ENCODE results near the gene IER5. TPM values are rescaled to one million over a fixed set of nuclear protein-coding genes. Genes with fewer than 3 reads are reported as not detected.

The IER5 gene
- total RNA-seq, 1 experiment from 2014 or later: 20.4 TPM

DNA sequence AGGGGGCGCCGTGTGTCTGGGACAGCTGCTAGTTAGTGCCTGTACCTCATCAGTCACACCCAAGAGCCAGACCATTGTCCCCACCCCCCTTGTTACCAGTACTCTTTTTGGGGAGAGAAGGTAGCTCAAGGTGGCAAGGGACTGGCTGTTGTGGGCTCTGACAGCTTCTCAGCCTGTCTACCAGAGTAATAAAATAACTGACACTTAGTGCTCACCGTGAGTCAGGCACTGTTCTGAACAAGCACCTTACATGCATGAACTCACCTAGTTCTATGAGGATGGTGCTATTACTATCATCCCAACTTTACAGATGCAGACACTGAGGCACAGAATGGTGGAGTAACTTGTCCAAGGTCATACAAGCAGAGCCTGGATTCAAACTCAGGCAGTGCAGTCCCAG lies 34.7 kb downstream of the IER5 start:
- intact Hi-C loops (cut with micrococcal nuclease; ENCODE audit: unreplicated experiment): no loop called here
- POLR2A ChIA-PET: interaction anchor here (0.6 to 1.6 kb wide), 3 partner anchors 10 to 34 kb away, joined by 3 to 4 read pairs (median 3); partner anchors contain the start of gene IER5
- CTCF ChIA-PET: interaction anchor here (0.5 kb wide), 2 partner anchors 67 to 92 kb away, joined by 4 read pairs; no protein-coding TSS in a partner anchor
- ATAC-seq (no peak), DNase-seq (ENCODE audit: low read depth, low spot score) (no peak)
- in situ Hi-C loops (cut with HindIII; ENCODE audit: low pct_unique_long_range_greater_than_20kb, low sequenced_read_pairs): no loop called here
- Histone ChIP-seq H3K36me3 (ENCODE audit: control insufficient read depth, insufficient read depth, low read length) (no peaks in the 10 kb centered on the region), H3K9me3 (ENCODE audit: control insufficient read depth, insufficient read depth, low read depth, low read length) (no peaks in the 10 kb centered on the region), H3K4me3 (ENCODE audit: low read depth in 2 of 2, low read length in 2 of 2) (no peak overlapping the region), H3K27me3 (ENCODE audit: control insufficient read depth, insufficient read depth, low read length) (no peaks in the 10 kb centered on the region), H3K4me1 (ENCODE audit: control insufficient read depth, insufficient read depth, low read length) (peaks cover 30% of the 10 kb centered on the region), H3K27ac (ENCODE audit: low read length) (no peak overlapping the region)
- TF ChIP-seq REST (IDR thresholded peaks at IDR 0.05; ENCODE audit: insufficient read depth in 1 of 2, low read depth in 2 of 2, low read length in 1 of 2) (no peak), POLR2AphosphoS5 (IDR thresholded peaks at IDR 0.05; ENCODE audit: low read depth, low read length) (no peak), SIN3A (IDR thresholded peaks at IDR 0.05; ENCODE audit: borderline replicate concordance, insufficient read depth, low read depth, low read length) (no peak), TCF7L2 (IDR thresholded peaks at IDR 0.05; ENCODE audit: low read depth, low read length) (no peak)
- no TSS peak for BruUV-seq (replicated peaks)

DNA sequence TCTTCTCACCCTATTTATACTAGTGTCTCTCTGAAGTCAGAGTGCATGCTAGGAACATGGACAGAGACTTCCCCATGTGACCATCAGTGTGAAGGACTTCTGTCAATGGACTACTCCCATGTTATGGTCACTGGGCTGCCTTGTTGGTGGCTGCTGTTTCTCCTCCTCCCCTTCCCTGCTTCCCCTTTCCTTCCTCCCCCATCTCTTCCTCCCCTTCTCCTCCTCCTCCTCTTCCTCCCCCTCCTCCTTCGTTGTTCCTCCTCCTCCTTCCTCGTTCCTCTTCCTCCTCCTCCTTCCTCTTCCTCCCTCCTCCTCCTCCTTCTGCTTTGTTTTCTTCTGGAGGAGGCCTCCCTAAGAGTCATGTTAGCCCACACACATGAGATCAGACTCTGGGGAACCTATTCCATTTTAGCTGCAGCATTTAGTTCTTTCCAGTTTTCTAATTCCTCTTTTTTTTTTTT lies 35.8 kb downstream of the IER5 start:
- Histone ChIP-seq H3K4me3 (ENCODE audit: low read depth in 2 of 2, low read length in 2 of 2) (no peak overlapping the region), H3K9me3 (ENCODE audit: control insufficient read depth, insufficient read depth, low read depth, low read length) (no peaks in the 10 kb centered on the region), H3K4me1 (ENCODE audit: control insufficient read depth, insufficient read depth, low read length) (peaks cover 31% of the 10 kb centered on the region), H3K27ac (ENCODE audit: low read length) (no peak overlapping the region), H3K27me3 (ENCODE audit: control insufficient read depth, insufficient read depth, low read length) (no peaks in the 10 kb centered on the region), H3K36me3 (ENCODE audit: control insufficient read depth, insufficient read depth, low read length) (no peaks in the 10 kb centered on the region)
- TF ChIP-seq TCF7L2 (IDR thresholded peaks at IDR 0.05; ENCODE audit: low read depth, low read length) (no peak), CTCF (IDR thresholded peaks at IDR 0.05) (no peak), POLR2AphosphoS5 (IDR thresholded peaks at IDR 0.05; ENCODE audit: low read depth, low read length) (no peak), SIN3A (IDR thresholded peaks at IDR 0.05; ENCODE audit: borderline replicate concordance, insufficient read depth, low read depth, low read length) (no peak), REST (IDR thresholded peaks at IDR 0.05; ENCODE audit: insufficient read depth in 1 of 2, low read depth in 2 of 2, low read length in 1 of 2) (no peak)
- no TSS peak for BruUV-seq (replicated peaks)
- ATAC-seq (no peak), DNase-seq (ENCODE audit: low read depth, low spot score) (no peak)
- in situ Hi-C loops (cut with HindIII; ENCODE audit: low pct_unique_long_range_greater_than_20kb, low sequenced_read_pairs): no loop called here
- CTCF ChIA-PET: no interaction called here
- intact Hi-C loops (cut with micrococcal nuclease; ENCODE audit: unreplicated experiment): no loop called here
- POLR2A ChIA-PET: no interaction called here
